LNCaP clone FGC (cell line): ENCODE results near the gene TMEM120A.

Experiments used
- DNase-seq: peaks from one replicate; pipeline ENCODE4 v3.0.0-alpha.2; 2011; ENCODE audit warnings: low read depth
- H3K4me3 ChIP-seq: 2 replicates; pipeline ENCODE4 v1.5.1; 2011; ENCODE audit warnings: mild to moderate bottlenecking, low read depth, low read length, control low read depth
- TF ChIP-seq, protein P1 (sequence below): IDR thresholded peaks from 2 replicates; pipeline ENCODE4 v1.5.1; 2012; ENCODE audit warnings: mild to moderate bottlenecking; ENCODE audit not compliant: control insufficient read depth, insufficient read depth; ENCODE audit errors: extremely low read depth

The TMEM120A gene

DNA sequence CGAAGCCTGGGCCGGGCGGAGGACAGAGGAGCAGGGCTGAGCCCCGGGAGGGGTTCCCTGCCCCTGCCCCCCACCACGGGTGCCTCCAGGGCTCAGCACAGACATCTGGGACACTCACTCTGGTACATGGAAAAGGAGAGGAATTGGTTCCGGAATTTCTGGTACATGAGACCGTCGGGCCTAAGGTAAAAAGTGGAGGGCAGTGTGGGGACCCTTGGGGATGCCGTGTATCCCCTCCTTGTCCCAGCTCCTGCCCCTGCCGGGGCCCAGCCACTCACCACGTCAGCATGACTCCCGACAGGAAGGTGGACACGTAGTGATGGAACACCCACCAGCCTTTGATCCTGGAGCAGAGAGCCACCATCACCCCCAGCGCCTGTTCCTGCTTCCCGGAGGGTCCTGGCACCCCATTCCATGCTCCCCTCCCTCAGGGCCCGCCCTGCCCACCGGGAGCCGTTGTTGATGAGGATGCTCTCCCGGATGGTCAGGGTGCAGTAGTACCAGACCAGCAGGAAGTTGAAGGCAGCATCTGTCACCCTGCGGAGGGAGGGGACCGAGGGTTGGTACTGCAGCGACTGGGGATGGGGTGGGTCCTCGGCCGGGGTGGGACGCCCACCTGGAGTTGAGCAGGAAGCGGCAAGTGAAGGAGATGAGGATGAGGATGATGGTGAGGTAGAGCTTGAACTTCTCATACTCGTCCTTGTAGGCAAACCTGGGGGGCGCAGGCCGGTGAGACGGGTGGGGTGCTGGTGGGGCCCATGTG, 6.4 kb downstream of the TMEM120A start:
- no peak overlapping the region for H3K4me3 ChIP-seq
- DNase-seq, result no peak
- TF ChIP-seq, protein P1, sequence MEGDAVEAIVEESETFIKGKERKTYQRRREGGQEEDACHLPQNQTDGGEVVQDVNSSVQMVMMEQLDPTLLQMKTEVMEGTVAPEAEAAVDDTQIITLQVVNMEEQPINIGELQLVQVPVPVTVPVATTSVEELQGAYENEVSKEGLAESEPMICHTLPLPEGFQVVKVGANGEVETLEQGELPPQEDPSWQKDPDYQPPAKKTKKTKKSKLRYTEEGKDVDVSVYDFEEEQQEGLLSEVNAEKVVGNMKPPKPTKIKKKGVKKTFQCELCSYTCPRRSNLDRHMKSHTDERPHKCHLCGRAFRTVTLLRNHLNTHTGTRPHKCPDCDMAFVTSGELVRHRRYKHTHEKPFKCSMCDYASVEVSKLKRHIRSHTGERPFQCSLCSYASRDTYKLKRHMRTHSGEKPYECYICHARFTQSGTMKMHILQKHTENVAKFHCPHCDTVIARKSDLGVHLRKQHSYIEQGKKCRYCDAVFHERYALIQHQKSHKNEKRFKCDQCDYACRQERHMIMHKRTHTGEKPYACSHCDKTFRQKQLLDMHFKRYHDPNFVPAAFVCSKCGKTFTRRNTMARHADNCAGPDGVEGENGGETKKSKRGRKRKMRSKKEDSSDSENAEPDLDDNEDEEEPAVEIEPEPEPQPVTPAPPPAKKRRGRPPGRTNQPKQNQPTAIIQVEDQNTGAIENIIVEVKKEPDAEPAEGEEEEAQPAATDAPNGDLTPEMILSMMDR, result no peak

DNA sequence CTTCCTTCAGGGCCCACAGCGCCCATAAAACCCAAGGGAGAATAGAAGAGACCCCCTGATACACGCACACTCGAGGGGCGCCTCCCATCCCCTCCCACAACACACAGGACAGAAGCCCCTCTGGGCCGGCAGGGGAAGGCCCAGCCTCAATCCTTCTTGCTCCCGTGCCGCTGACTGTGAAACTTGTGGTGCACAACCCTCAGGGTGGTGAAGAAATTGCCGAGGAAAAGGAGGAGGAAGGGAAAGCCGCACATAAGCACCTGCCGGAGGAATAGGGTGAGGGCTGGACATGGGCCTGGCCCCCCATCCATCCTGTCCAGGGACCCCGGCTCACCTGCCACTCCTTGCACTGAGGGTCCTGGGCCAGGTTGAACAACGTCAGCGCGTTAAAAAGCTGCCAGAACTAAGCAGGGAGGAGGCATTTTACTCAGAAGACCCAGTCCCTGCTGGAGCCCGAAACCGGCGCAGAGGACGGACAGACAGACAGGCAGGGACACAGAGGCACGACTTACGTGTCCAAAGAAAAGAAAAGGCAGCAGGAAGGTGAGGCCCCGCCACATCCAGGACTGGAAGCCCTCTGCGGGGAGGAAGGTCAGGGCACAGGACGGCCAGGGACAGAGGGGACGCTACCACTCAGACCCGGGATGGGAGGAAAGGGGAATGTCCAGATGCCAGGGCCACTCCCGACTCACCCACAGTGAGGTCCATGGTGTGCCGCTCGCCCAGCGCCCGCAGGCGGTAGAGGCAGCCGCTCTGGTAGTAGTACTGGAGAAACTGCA, 7.2 kb downstream of the TMEM120A start:
- H3K4me3 ChIP-seq, result no peak overlapping the region
- DNase-seq, result no peak
- TF ChIP-seq, protein P1, result no peak

DNA sequence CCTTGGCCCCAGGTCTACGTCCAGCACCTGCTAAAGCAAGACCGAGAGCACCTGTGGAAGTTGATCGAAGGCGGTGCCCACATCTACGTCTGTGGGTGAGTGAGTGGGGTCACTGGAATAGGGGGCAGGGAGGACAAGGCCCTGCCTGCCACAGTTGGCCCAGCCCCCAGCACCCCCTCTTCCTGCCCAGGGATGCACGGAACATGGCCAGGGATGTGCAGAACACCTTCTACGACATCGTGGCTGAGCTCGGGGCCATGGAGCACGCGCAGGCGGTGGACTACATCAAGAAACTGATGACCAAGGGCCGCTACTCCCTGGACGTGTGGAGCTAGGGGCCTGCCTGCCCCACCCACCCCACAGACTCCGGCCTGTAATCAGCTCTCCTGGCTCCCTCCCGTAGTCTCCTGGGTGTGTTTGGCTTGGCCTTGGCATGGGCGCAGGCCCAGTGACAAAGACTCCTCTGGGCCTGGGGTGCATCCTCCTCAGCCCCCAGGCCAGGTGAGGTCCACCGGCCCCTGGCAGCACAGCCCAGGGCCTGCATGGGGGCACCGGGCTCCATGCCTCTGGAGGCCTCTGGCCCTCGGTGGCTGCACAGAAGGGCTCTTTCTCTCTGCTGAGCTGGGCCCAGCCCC, 8.1 kb downstream of the TMEM120A start:
- no peak for DNase-seq
- TF ChIP-seq, protein P1, result no peak
- no peak overlapping the region for H3K4me3 ChIP-seq

DNA sequence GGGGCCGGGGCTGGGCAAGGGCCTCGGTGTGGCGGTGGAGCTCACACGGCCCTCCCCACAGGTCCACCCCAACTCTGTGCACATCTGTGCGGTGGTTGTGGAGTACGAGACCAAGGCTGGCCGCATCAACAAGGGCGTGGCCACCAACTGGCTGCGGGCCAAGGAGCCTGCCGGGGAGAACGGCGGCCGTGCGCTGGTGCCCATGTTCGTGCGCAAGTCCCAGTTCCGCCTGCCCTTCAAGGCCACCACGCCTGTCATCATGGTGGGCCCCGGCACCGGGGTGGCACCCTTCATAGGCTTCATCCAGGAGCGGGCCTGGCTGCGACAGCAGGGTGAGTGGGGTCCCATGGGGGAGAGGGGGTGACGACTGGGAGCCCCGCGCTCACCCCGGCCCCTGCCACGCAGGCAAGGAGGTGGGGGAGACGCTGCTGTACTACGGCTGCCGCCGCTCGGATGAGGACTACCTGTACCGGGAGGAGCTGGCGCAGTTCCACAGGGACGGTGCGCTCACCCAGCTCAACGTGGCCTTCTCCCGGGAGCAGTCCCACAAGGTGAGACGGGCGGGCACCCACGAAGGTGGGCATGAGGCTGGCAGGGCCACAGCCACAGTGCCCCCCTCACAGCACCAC, 8.8 kb downstream of the TMEM120A start:
- no peak for DNase-seq
- TF ChIP-seq, protein P1, result no peak
- no peak overlapping the region for H3K4me3 ChIP-seq

DNA sequence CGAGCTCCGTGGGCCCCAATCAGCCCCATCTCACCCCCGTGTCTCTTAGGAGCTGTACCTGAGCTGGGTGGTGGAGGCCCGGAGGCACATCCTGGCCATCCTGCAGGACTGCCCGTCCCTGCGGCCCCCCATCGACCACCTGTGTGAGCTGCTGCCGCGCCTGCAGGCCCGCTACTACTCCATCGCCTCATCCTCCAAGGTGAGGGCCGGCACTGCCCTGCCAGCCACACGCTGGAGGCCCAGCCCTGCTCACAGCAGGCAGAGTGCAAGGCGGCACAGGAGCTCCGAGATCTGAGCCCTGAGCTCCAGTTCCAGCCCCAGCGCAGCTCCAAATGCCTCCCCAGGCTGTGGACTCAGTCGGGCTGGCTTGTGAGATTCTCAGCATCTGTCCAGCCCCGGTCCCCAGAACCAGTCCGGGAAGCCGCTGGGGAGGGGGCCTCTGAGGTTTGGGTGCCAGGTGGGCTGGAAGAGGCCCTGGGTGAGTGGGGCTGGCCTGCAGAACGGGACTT, 9.3 kb downstream of the TMEM120A start:
- no peak overlapping the region for H3K4me3 ChIP-seq
- TF ChIP-seq, protein P1, result no peak
- no peak for DNase-seq

DNA sequence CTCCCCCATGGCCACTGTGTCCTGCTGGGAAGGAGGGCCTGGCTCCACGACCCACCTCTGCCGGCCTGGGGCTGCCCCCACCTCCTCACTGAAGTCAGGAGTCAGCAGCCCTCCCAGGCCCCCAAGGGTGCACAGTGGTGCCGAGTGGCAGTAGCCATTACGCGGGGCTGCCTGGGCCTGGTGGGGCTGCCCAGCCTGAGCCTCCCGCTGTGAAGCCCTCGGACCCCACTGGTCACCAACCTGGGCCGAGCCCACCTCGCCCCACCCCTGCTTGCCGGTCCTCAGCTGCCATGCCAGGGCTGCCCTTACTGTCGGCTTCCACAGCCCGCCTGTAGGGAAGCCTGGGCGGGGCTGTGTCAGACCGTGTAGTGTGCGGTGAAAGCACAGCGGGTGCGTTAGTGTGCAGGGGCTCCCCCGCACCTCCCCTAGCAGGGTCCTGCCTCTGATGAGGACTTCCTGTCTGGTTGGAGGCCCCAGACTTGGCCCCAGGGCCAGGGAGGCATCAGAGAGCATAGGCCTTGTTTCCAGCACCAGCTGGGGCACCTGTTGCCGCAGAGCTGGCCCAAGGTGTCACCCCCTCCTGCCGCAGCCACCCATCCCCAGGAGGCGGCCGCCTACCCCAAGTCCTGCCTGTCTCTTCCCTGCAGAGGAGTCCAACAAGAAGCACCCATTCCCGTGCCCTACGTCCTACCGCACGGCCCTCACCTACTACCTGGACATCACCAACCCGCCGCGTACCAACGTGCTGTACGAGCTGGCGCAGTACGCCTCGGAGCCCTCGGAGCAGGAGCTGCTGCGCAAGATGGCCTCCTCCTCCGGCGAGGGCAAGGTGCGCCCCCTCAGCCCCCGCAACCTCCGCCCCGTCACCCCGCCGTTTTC, 10.0 kb downstream of the TMEM120A start:
- no peak overlapping the region for H3K4me3 ChIP-seq
- no peak for DNase-seq
- TF ChIP-seq, protein P1, result no peak
